HepG2 (cell line): ENCODE data around the gene KANSL1. TPM values are rescaled to one million over a fixed set of nuclear protein-coding genes. Genes with fewer than 3 reads are reported as not detected.

ENCODE experiments used
- ATAC-seq: fragments of 200-7000 bp; cut with Tn5 transposase; 3 replicates; pipeline ENCODE4 v1.9.1; 2020; ENCODE audit warnings: mild to moderate bottlenecking, moderate library complexity
- BruUV-seq: library from RNA; stranded (reverse); fragments of 400-500 nt; replicated peaks from 2 replicates; lab custom pipeline; 2021; lab: Mats Ljungman, UMichigan
- CTCF ChIA-PET: fragments of 300-600 bp; formaldehyde crosslinking; extraction: SDS; loops from one replicate; lab custom pipeline; 2021; ENCODE audit warnings: low total read pairs, inconsistent platforms, low intra/inter-chr PET ratio; lab: Yijun Ruan, JAX
- POLR2A ChIA-PET: fragments of 350-600 bp; sonication (Branson Sonifier 250); formaldehyde crosslinking; loops from one replicate; lab custom pipeline; 2020; ENCODE audit warnings: antibody characterized with exemption, inconsistent platforms; lab: Yijun Ruan, JAX
- DNase-seq: peaks from one replicate; pipeline ENCODE4 v3.0.0-alpha.2; 2015; ENCODE audit warnings: low spot score
- FAIRE-seq: peaks from 3 replicates; lab custom pipeline; 2011; peaks lifted over from hg19 to GRCh38; lab: Jason Lieb, UNC
- H2AFZ ChIP-seq: one replicate; pipeline ENCODE4 v1.6.1; 2011; ENCODE audit warnings: low read length, inconsistent platforms
- H3K27ac ChIP-seq: fragments of 300-600 bp; 3 replicates; pipeline ENCODE4 v1.8.0; 2011; ENCODE audit warnings: mixed run types, mild to moderate bottlenecking, mixed read lengths, low read length, inconsistent platforms; ENCODE audit not compliant: insufficient read depth; ENCODE audit errors: extremely low read length
- H3K27me3 ChIP-seq, 2 experiments: fragments of 200-600 bp in 1 of 2; 2 replicates in 1 of 2; 3 replicates in 1 of 2; pipeline versions ENCODE4 v1.6.0 to v1.8.0; 2011; ENCODE audit warnings: low read length in 2 of 2, mild to moderate bottlenecking in 2 of 2, moderate library complexity in 2 of 2, inconsistent platforms in 1 of 2; ENCODE audit not compliant: insufficient read depth in 2 of 2, control insufficient read depth in 1 of 2
- H3K36me3 ChIP-seq, 2 experiments: fragments of 200-600 bp in 1 of 2; replicated peaks in 1 of 2; 2 replicates in 1 of 2; 3 replicates in 1 of 2; pipeline versions ENCODE4 v1.5.1 to v1.8.0; 2011; ENCODE audit warnings: low read length in 2 of 2, inconsistent platforms in 1 of 2; ENCODE audit not compliant: insufficient read depth in 2 of 2, control insufficient read depth in 1 of 2
- H3K4me1 ChIP-seq: 2 replicates; pipeline ENCODE4 v1.5.1; 2012; ENCODE audit warnings: low read length, inconsistent platforms; ENCODE audit not compliant: insufficient read depth
- H3K4me2 ChIP-seq: 2 replicates; pipeline ENCODE4 v1.6.0; 2011; ENCODE audit warnings: low read depth, low read length, inconsistent platforms
- H3K4me3 ChIP-seq, 3 experiments: fragments of 200-600 bp in 1 of 3; sonication (generic), shearing (Covaris generic) in 1 of 3; replicated peaks in 1 of 3; 2 replicates each; pipeline ENCODE4 v1.5.1; 2011 to 2016; ENCODE audit warnings: low read length in 3 of 3, inconsistent platforms in 2 of 3, low read depth in 2 of 3, mild to moderate bottlenecking in 2 of 3, control low read depth in 1 of 3, mixed read lengths in 1 of 3; ENCODE audit not compliant: insufficient read depth in 1 of 3
- H3K79me2 ChIP-seq: one replicate; pipeline ENCODE4 v1.6.1; 2011; ENCODE audit warnings: low read length, inconsistent platforms; ENCODE audit not compliant: insufficient read depth
- H3K9ac ChIP-seq: 2 replicates; pipeline ENCODE4 v1.6.0; 2011; ENCODE audit warnings: mild to moderate bottlenecking, low read depth, low read length, inconsistent platforms; ENCODE audit not compliant: insufficient read depth
- H3K9me3 ChIP-seq: 2 replicates; pipeline ENCODE4 v1.5.1; 2012; ENCODE audit warnings: mild to moderate bottlenecking, low read length
- H4K20me1 ChIP-seq: 2 replicates; pipeline ENCODE4 v1.6.0; 2011; ENCODE audit warnings: inconsistent platforms, mild to moderate bottlenecking, low read length, moderate library complexity; ENCODE audit not compliant: insufficient read depth
- AHDC1 ChIP-seq: sonication (generic); formaldehyde crosslinking; IDR thresholded peaks from 2 replicates; pipeline ENCODE4 v1.5.1; 2020; ENCODE audit warnings: mild to moderate bottlenecking, missing genetic modification reagents, borderline replicate concordance
- HDAC2 ChIP-seq: sonication (generic); formaldehyde crosslinking; IDR thresholded peaks from 2 replicates; pipeline ENCODE4 v1.4.0; 2020; ENCODE audit warnings: missing genetic modification reagents
- RBM22 ChIP-seq: fragments of 200-400 bp; formaldehyde crosslinking; optimal IDR thresholded peaks from 2 replicates; pipeline ENCODE3; 2017; ENCODE audit warnings: mild to moderate bottlenecking, low read length, moderate library complexity
- TMF1 ChIP-seq: sonication (generic); formaldehyde crosslinking; IDR thresholded peaks from 2 replicates; pipeline ENCODE4 v1.8.1; 2022; ENCODE audit warnings: low read depth, missing genetic modification reagents
- ZBTB37 ChIP-seq: sonication (generic); formaldehyde crosslinking; IDR thresholded peaks from 2 replicates; pipeline ENCODE4 v1.4.0; 2020; ENCODE audit warnings: mild to moderate bottlenecking, missing genetic modification reagents
- WGBS: methylation state at CpG from one replicate; pipeline ENCODE4 v1.1.6; 2017; ENCODE audit warnings: low lambda C conversion rate; 5-methylcytosine and 5-hydroxymethylcytosine counted together
- in situ Hi-C: cut with HindIII; loops from 2 replicates; pipeline ENCODE4 v1.10.0; 2017; ENCODE audit warnings: low pct_unique_long_range_greater_than_20kb; ENCODE audit not compliant: extremely low pct_ligation_motif_present
- intact Hi-C: fragments of 100-400 bp; cut with micrococcal nuclease; formaldehyde crosslinking; loops from one replicate; pipeline ENCODE4 v1.10.0; 2022; ENCODE audit not compliant: unreplicated experiment
- polyA plus RNA-seq, 8 experiments: library from polyadenylated mRNA; depleted of rRNA in 3 of 8; stranded (reverse) in 7 of 8; unstranded in 1 of 8; fragments of >200 nt; fragmentation: Illumina TruSeq in 4 of 8; extraction: Trizol in 4 of 8; gene quantifications; 2 replicates each; pipeline versions ENCODE4 v1.2.1 to v1.2.3, GENCODE V29; 2011 to 2016; ENCODE audit warnings: low read depth in 4 of 8, missing spikeins in 1 of 8, mixed read lengths in 1 of 8; ENCODE audit not compliant: insufficient read depth in 1 of 8
- total RNA-seq, 5 experiments: library from RNA; depleted of rRNA; stranded (reverse); fragments of >200 nt; fragmentation: Illumina TruSeq; extraction: Trizol; gene quantifications; 2 replicates each; pipeline ENCODE4 v1.2.3, GENCODE V29; 2016; ENCODE audit warnings: low read depth in 1 of 5

The KANSL1 gene
- total and polyA plus RNA-seq, 2 of the 13 experiments (the other 11 are each of a cell fraction or from before 2014, with no cell fraction given): 24.0 to 59.6 TPM

DNA sequence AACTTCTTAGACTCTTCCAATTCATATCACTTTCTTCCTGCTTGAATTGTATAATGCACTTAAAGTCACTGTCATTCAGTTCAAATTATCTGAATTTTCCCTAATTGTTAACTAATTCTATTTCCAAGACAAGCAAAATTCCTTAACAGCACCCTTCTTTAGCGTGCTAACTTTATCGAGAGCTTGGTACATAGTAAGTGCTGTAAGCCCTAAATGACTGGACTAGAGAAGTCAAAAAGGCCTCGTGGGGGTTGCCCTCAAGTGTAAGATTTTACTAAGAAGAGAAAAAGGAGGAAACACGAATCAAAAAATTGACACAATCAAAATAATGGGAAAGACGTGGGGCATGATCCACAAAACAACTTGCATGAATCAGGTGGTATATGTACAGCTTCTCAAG, 11.3 kb downstream of the KANSL1 start:
- Histone ChIP-seq H3K79me2 (peaks cover 99% of the 10 kb centered on the region), H3K27me3 (no peaks in the 10 kb centered on the region), H2AFZ (no peak overlapping the region), H3K9me3 (no peaks in the 10 kb centered on the region), H4K20me1 (peaks cover 98% of the 10 kb centered on the region), H3K4me3 (no peak overlapping the region), H3K4me1 (peaks cover 75% of the 10 kb centered on the region), H3K36me3 (peaks cover 0 to 6% of the 10 kb centered on the region in 2 experiments; a peak in 2 of 5 replicates), H3K9ac (no peak overlapping the region), H3K4me2 (no peak overlapping the region), H3K27ac (no peak overlapping the region)
- in situ Hi-C loops: no loop called here
- no TSS peak for BruUV-seq
- CTCF ChIA-PET: no interaction called here
- 95% methylated on average over 5 of the region's 5 CpGs for WGBS
- no peak for ATAC-seq
- DNase-seq: no peak
- POLR2A ChIA-PET: no interaction called here
- no peak for FAIRE-seq
- no peak for TF ChIP-seq HDAC2 (CRISPR knock-in tag)
- TF ChIP-seq AHDC1 (CRISPR knock-in tag): no peak
- no peak for TF ChIP-seq ZBTB37 (CRISPR knock-in tag)
- no peak for TF ChIP-seq TMF1 (CRISPR knock-in tag)
- peak; percentile 46 for TF ChIP-seq RBM22
- intact Hi-C loops: no loop called here
